HL-60 (cell line): Measurements from ENCODE around the gene CDH15.

ENCODE experiments used
- DNase-seq, 2 experiments: peaks; one replicate each; pipeline ENCODE4 v3.0.0-alpha.2; 2010 to 2020; ENCODE audit warnings: low read depth in 1 of 2, low spot score in 1 of 2
- H3K27ac ChIP-seq: fragments of 250-450 bp; sonication (Bioruptor Pico); replicated peaks from 2 replicates; pipeline ENCODE4 v1.5.1; 2020; ENCODE audit warnings: mild to moderate bottlenecking, moderate library complexity
- H3K27me3 ChIP-seq: fragments of 250-450 bp; sonication (Bioruptor Pico); 2 replicates; pipeline ENCODE4 v1.5.1; 2021; ENCODE audit warnings: mild to moderate bottlenecking, moderate library complexity; ENCODE audit not compliant: insufficient read depth, poor library complexity, severe bottlenecking
- H3K4me3 ChIP-seq: replicated peaks from 2 replicates; pipeline ENCODE4 v1.5.1; 2011; ENCODE audit warnings: mild to moderate bottlenecking, control low read depth, low read length; ENCODE audit not compliant: insufficient read depth
- CTCF ChIP-seq: IDR thresholded peaks from one replicate; pipeline ENCODE4 v1.5.1; 2011; ENCODE audit warnings: low read length, control low read depth, inconsistent platforms; ENCODE audit not compliant: insufficient read depth
- GABPA ChIP-seq: IDR thresholded peaks from 2 replicates; pipeline ENCODE4 v1.6.1; 2012; ENCODE audit warnings: low read depth
- POLR2AphosphoS5 ChIP-seq: IDR thresholded peaks from 2 replicates; pipeline ENCODE4 v1.6.1; 2012; ENCODE audit warnings: low read depth
- REST ChIP-seq: IDR thresholded peaks from 2 replicates; pipeline ENCODE4 v1.6.1; 2012; ENCODE audit warnings: low read depth; ENCODE audit not compliant: insufficient replicate concordance
- SPI1 ChIP-seq: IDR thresholded peaks from 2 replicates; pipeline ENCODE4 v1.6.1; 2012; ENCODE audit warnings: low read depth, mild to moderate bottlenecking, borderline replicate concordance

The CDH15 gene

GRCh38 chr16:89173174-89173921 lies 1.8 kb downstream of the CDH15 start:
- no peak for TF ChIP-seq SPI1
- TF ChIP-seq POLR2AphosphoS5, result no peak
- no peak for TF ChIP-seq CTCF
- no peak for TF ChIP-seq GABPA
- TF ChIP-seq REST, result no peak
- H3K4me3 ChIP-seq, result no peak overlapping the region
- no peak overlapping the region for H3K27ac ChIP-seq
- DNase-seq, result no peak
- H3K27me3 ChIP-seq, result no peaks in the 10 kb centered on the region

- no peak for DNase-seq
- Histone ChIP-seq H3K4me3 (no peak overlapping the region), H3K27me3 (no peaks in the 10 kb centered on the region), H3K27ac (no peak overlapping the region)
- TF ChIP-seq POLR2AphosphoS5 (no peak), SPI1 (no peak), CTCF (no peak)
Observed at GRCh38 chr16:89174055-89174827, 2.7 kb downstream of the CDH15 start.

GRCh38 chr16:89174877-89175276 lies 3.3 kb downstream of the CDH15 start:
- Histone ChIP-seq H3K27ac (no peak overlapping the region), H3K4me3 (no peak overlapping the region), H3K27me3 (no peaks in the 10 kb centered on the region)
- DNase-seq, result no peak
- TF ChIP-seq POLR2AphosphoS5, result no peak
- no peak for TF ChIP-seq REST
- TF ChIP-seq GABPA, result no peak
- TF ChIP-seq CTCF, result no peak
- TF ChIP-seq SPI1, result no peak
